ENCODE results near the gene LYSMD4. TPM values are rescaled to one million over a fixed set of nuclear protein-coding genes. Genes with fewer than 3 reads are reported as not detected.

LYSMD4 gene
- total RNA-seq, 1 experiment from 2014 or later = 14.9 TPM

- ATAC-seq = no peak
- Mint-ChIP-seq H3K36me3 (peaks cover 17% of the 10 kb centered on the region), H3K27ac (peak overlapping the region; percentile 18; the same call in 1 of the 2 replicates), H3K27me3 (ENCODE audit: low read depth) (no peaks in the 10 kb centered on the region), H3K9me3 (no peaks in the 10 kb centered on the region), H3K4me1 (peaks cover 14% of the 10 kb centered on the region), H3K4me3 (no peak overlapping the region)
- no peak for DNase-seq (ENCODE audit: low spot score)
- TF ChIP-seq ZNF263 (CRISPR knock-in tag; IDR thresholded peaks at IDR 0.05; ENCODE audit: low read depth) (no peak), EMX1 (CRISPR knock-in tag; IDR thresholded peaks at IDR 0.05) (no peak), PRRX2 (CRISPR knock-in tag; IDR thresholded peaks at IDR 0.05) (no peak), ZNF121 (CRISPR knock-in tag; IDR thresholded peaks at IDR 0.05) (no peak), JAZF1 (CRISPR knock-in tag; IDR thresholded peaks at IDR 0.05) (no peak)
- POLR2A ChIA-PET = no interaction called here
- CTCF ChIA-PET = no interaction called here
These were observed 23.8 kb downstream of the LYSMD4 start for GRCh38 chr15:99709243-99709986.

GRCh38 chr15:99708563-99708962, 24.7 kb downstream of the LYSMD4 start:
- ChIA-PET POLR2A (no interaction called here), CTCF (interaction anchor here (1.3 kb wide), 1 partner anchor 299 kb away, joined by 3 read pairs; no protein-coding TSS in a partner anchor)
- H3K4me3 Mint-ChIP-seq = no peak overlapping the region
- H3K9me3 Mint-ChIP-seq = no peaks in the 10 kb centered on the region
- peaks cover 17% of the 10 kb centered on the region for H3K36me3 Mint-ChIP-seq
- DNase-seq (ENCODE audit: low spot score) = no peak
- no peak for ATAC-seq
- no peaks in the 10 kb centered on the region for H3K27me3 Mint-ChIP-seq (ENCODE audit: low read depth)
- H3K27ac Mint-ChIP-seq = peak overlapping the region; percentile 11
- peaks cover 21% of the 10 kb centered on the region for H3K4me1 Mint-ChIP-seq
- TF ChIP-seq ZNF121 (CRISPR knock-in tag; IDR thresholded peaks at IDR 0.05) = no peak
- no peak for TF ChIP-seq SMAD3 (CRISPR knock-in tag; IDR thresholded peaks at IDR 0.05; ENCODE audit: borderline replicate concordance)
- no peak for TF ChIP-seq PRDM15 (CRISPR knock-in tag; IDR thresholded peaks at IDR 0.05)
- no peak for TF ChIP-seq ATF1 (CRISPR knock-in tag; IDR thresholded peaks at IDR 0.05)
- TF ChIP-seq ELF4 (CRISPR knock-in tag; IDR thresholded peaks at IDR 0.05; ENCODE audit: low read depth) = no peak
- TF ChIP-seq NFATC4 (CRISPR knock-in tag; IDR thresholded peaks at IDR 0.05) = no peak
- TF ChIP-seq PRRX2 (CRISPR knock-in tag; IDR thresholded peaks at IDR 0.05) = no peak
- TF ChIP-seq SP1 (CRISPR knock-in tag; conservative IDR thresholded peaks at IDR 0.05) = no peak
- TF ChIP-seq NFYB (CRISPR knock-in tag; conservative IDR thresholded peaks at IDR 0.05; ENCODE audit: low read depth) = no peak
- TF ChIP-seq ZNF263 (CRISPR knock-in tag; IDR thresholded peaks at IDR 0.05; ENCODE audit: low read depth) = no peak
- TF ChIP-seq SOX15 (CRISPR knock-in tag; IDR thresholded peaks at IDR 0.05) = no peak
- no peak for TF ChIP-seq ZNF138 (CRISPR knock-in tag; conservative IDR thresholded peaks at IDR 0.05)
- TF ChIP-seq MAX (CRISPR knock-in tag; IDR thresholded peaks at IDR 0.05) = no peak
- TF ChIP-seq ZNF423 (CRISPR knock-in tag; IDR thresholded peaks at IDR 0.05) = no peak
- no peak for TF ChIP-seq JUN (CRISPR knock-in tag; IDR thresholded peaks at IDR 0.05)
- no peak for TF ChIP-seq FOXJ3 (CRISPR knock-in tag; IDR thresholded peaks at IDR 0.05; ENCODE audit: borderline replicate concordance)
- no peak for TF ChIP-seq NR3C1 (CRISPR knock-in tag; conservative IDR thresholded peaks at IDR 0.05; ENCODE audit: low read depth)

GRCh38 chr15:99707473-99708270, 25.6 kb downstream of the LYSMD4 start:
- no peak for DNase-seq (ENCODE audit: low spot score)
- no peak for TF ChIP-seq RORB (CRISPR knock-in tag; IDR thresholded peaks at IDR 0.05)
- TF ChIP-seq ATF6 (CRISPR knock-in tag; IDR thresholded peaks at IDR 0.05) = no peak
- CTCF ChIA-PET = interaction anchor here (1.3 kb wide), 1 partner anchor 298 kb away, joined by 3 read pairs; no protein-coding TSS in a partner anchor
- Mint-ChIP-seq H3K36me3 (peaks cover 13% of the 10 kb centered on the region), H3K4me3 (no peak overlapping the region), H3K9me3 (no peaks in the 10 kb centered on the region), H3K27ac (no peak overlapping the region), H3K4me1 (peaks cover 30% of the 10 kb centered on the region), H3K27me3 (ENCODE audit: low read depth) (no peaks in the 10 kb centered on the region)
- no peak for ATAC-seq
- POLR2A ChIA-PET = no interaction called here
